ENCODE results near the gene HOXB9.
A peak's percentile ranks its signal among the peaks of the same experiment; 100 is the strongest.

Gene HOXB9

DNA sequence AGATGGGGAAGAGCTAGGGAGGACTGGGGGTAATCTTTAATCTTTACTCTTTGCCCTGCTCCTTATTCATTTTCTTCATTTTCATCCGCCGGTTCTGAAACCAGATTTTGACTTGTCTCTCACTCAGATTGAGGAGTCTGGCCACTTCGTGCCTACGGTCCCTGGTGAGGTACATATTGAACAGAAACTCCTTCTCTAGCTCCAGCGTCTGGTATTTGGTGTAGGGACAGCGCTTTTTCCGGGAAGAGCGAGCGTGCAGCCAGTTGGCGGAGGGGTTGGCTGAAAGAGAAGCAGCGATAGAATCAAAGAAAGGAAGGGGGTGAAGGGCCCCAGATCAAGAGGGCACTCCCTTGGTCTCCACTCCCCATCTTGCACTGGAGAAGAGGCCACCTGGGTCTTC is 3.3 kb downstream of the HOXB9 start:
- DNase-seq: no peak

DNA sequence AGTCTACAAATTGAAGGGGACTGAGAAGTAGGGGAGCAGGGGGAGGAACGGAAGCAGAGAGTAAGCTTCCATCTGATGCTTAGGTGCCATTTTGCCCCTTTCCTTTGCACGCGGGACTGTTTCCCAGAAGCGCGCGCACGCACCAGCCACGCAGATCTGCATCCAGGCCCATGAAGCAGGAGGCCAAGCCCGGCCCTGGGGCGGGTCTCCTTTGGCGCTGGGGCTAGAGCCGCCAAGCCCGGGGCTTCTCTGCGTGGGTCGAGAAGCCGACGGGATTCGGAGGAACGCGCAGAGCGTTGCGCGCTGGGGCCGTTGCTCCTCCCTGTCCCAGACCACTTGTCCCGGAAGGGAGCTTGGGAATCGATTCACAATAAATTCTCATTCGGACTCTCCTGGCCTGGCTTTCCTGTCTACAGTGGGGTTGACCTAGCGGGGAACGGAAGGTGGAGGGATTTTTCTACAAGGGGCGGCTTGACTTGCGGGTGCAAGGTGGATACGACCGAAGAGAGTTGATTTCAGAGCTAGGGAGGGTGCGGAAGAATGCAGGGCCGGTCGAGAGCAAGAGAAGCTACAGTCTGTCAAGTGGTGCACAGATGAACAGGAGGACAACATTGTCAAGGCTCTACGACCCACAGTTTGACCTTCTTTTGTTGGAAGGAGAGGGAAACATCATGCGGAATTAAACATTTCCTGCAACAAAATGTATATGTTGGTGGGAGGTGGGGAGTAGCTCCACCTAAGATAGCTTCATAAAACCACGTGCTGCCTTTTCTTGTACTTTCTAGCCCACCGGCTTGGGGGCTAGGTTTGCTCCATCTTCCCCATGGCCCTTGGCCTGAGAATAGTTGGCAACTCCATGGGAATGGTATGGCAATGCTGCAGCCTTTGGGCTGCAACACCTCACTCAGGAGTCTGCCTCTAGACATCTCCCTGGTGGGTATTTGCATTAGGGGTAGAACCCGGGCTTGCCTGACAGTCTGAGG is 4.5 kb downstream of the HOXB9 start:
- DNase-seq: no peak

DNA sequence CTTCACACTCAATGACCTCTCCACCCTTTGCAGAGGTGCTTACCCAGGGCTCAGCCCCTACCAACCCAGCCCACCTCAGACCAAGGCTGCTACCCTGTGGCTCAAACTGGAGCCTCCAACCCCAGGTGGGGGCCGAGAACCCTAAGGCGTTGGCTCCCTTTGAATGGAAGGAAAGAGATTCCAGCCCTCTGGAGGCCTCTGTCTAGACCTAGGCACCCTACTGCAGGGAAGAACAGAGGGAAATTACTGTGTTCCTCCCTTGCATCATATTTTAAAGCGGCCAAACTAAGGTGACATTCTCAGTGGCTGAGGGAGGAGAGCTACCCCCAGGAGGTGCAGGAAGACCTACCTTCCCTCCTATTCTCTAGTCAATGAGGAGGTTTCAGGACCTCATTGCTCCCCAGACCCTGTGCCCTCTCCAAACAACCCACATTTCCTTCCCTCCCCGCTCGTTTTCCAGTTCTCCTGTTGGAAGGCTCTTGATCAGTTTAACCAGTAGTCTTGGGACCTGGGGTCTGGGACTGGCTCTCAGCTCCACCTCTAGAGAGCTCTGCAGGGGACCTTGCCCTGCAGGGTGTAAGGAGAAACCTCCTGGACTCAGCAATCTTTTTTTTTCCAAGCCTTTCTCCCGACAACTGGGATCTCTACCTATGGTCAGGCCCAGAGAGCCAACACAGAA is 5.6 kb downstream of the HOXB9 start:
- DNase-seq: no peak

DNA sequence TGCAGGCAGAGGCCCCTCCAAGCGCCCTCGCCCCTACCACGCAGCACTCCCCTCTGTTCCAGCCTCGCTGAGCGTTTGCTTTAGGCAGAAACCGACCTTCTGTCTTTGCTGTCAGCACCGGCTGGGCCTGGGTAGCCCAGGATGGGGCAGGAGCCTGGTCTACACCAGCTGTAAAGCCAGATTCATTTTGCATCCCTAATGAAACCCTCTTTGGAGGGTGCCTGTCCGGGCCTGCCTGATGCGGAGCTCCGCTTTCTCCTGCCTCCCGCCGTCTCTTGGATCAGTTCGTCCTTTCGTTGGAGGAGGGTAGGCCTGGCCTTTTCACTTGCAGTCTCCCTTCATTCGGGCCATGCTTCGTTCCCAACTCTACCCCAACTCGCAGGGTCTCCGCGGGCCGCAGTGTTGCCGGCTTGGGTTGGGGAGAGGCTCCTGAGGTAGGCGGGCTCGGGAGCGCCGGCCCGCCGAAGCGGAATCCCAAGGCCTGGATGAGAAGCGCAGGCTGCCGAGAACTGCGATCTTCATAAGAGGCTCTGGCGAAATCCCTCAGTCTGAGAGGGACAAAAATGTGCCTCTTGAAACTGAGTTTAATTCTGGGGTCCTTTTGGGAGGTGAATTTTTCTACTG is 6.2 kb downstream of the HOXB9 start:
- no peak for DNase-seq

DNA sequence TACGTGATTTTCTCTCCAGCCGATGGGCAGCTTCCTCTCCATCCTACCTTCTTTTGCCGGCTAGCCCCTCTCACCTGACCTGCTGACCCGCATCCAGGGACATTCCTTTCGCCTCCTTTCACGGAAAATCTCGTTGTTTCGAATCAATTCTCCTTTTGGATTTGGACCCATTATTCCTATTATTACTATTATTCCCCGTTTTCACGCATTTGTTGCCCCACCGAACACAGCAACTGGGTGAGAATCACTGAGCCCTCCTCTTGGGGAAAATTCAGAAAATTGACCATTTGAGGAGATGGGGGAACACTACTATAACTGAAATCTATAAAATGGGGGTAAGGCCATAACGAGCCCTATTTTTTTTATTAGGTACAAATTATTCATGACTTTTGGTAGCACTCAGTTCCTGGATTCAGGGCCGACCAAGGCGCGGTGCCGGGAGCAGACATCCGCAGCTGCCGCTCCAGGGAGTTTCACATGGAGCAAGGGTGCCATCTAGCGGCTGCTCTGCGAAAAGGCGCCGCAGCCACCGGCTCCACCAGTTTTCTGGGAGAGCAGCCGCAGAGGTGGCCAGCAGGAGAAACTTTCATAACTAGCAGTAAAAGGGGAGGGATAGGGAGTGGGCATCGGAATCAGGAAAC is 7.8 kb downstream of the HOXB9 start:
- DNase-seq: peak; percentile 50 to 86

DNA sequence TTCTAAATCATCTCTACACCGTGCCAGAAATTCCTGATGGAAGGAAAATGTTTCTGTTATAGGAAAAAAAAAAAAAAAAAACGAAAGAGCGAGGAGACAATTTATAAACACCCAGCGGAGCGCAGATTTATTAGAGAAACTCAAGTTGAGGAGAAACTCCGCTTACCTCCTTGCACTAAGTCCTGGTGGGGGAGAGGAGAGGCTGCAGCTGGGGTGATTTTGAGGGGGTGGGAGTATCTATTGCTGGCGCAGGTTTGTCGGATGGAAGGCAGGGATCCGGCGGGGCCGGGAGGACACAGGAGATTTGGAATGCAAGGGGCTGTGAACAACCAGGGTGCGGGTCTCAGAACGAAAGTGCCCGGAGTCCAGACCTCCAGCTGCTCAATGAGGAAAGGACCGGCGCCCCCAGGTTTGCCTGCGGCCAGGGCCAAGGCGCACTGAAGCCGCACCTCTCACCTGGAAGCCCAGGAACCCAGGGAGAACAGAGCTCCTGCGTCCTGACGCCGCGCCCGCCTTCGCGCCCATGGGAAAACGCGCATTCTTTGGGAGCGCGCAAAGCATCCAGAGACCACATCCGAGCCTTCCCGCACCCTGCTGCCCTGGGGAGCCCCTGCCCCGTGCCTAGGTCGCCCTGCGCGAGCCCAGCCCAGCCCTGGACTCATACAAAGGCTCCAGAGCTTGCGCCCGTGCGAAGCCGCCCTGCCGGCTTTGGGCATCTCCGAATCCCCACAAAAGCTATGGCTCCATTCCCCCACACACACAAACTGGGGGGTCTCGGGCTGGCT is 8.5 kb downstream of the HOXB9 start:
- no peak for DNase-seq

DNA sequence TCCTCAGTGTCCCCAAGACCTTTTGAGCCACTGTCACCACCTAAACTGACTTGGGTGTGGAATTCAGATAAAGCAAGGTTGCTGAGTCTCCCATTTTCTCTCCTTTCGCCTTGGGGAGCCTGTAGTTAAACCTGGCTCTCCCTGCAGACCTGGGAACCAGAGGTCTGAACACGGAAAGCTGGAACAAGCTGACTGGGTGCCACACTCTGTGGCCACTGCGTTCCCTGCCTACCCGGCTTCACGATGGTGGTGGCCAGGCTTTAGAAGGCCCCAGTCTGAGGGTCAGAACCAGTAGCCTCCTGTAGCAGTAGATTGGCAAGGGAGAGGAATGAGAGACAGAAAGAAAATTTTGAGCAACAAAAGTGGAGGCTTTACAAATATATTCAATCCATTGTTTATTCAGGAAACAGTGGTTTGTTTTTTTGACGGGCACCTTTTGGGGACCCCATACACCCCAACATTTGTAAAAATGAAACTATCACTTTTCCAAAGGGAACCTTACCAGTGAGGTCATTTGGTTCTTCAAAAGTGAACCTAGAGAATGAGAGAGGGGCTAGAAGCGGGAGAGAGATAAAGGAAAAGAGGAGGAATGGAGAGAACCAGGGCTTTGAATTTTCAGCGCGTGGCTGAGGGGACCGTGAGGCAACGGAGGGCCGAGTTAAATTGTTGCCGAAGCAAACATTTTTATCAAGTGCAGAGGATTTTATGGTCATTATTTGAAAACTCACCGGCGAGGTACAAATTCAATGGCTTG is 9.3 kb downstream of the HOXB9 start:
- no peak for DNase-seq

DNA sequence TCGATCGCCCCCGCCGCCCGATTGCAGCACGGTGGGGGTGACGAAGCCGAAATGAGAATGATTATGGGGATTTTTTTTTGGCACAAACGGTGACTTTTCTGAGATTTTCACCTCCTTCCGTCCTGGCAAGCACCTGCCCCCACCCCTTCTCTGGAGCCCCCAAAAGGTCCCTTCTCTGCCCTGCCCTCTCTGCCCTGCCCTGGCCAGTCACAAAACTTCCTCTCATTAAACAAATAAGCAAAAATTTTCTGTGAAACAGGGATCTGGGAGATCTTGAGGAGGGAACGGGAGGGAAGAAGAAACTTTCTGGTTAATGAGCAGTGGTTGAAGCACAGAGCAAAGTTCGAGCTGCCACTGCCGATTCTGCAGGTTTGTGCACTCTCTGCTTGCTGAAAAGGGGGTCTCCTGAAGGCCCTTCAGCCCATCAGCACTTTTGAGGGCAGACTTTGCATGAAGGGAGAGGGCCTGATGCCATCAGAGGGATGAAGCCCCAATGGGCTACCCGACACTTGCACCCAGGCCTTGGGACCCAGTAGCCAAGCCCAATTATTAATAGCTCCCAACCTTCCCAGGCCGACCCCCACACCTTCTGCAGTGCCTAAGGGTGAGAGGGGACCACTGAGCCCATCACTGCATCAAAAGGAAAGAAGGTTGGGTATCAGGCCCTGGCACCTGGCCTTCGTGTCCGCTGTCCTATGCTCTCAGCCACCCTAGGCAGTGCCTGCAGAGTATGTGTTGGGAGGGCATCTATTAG is 10.0 kb downstream of the HOXB9 start:
- DNase-seq: no peak

DNA sequence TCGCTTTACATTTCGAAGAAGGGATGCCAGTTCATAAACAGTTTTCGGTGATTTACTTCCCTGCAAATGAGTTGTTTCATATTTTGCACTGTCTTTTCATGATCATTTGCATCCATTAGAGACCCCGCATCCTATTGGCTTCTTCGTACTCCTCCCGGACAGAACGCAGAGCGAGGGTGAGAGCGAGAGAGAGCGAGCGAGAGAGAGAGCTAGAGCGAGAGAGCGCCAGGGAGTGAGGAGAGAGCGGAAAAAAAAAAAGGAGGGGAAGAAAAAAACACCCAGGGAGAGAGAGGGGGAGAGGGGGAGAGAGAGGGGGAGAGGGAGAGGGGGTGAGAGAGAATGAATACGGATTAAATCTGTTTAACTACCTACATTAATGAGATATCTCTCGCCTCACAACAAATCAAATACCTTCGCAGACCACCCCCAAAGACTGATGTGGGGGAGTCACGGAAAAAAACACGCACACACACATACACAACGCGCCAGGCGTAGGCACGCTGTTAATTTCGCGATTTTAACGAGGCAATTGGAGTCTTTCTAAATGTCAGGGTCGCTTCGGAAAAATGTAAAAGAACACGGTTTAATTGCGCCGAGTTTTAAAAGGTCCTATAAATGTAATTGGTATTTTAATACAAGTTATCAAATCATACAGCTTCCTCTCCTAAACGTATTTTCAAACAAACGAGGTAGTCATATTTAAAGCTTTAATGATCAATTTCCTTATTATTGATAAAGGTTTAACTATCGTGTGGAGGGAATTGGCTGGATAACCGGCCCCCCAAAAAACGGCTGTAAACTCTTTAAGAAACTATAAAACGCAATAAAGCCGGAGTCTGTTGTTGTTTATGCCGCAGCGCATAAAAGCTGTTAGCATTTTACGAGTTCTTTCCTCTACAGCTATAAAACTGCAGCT is 10.9 kb downstream of the HOXB9 start, which contains the start of gene HOXB8:
HOXB8 (minus strand) TSS at position 246 of the 916 bp plus-strand sequence. CDS start 588 bp downstream, outside the sequence.
- DNase-seq: no peak

DNA sequence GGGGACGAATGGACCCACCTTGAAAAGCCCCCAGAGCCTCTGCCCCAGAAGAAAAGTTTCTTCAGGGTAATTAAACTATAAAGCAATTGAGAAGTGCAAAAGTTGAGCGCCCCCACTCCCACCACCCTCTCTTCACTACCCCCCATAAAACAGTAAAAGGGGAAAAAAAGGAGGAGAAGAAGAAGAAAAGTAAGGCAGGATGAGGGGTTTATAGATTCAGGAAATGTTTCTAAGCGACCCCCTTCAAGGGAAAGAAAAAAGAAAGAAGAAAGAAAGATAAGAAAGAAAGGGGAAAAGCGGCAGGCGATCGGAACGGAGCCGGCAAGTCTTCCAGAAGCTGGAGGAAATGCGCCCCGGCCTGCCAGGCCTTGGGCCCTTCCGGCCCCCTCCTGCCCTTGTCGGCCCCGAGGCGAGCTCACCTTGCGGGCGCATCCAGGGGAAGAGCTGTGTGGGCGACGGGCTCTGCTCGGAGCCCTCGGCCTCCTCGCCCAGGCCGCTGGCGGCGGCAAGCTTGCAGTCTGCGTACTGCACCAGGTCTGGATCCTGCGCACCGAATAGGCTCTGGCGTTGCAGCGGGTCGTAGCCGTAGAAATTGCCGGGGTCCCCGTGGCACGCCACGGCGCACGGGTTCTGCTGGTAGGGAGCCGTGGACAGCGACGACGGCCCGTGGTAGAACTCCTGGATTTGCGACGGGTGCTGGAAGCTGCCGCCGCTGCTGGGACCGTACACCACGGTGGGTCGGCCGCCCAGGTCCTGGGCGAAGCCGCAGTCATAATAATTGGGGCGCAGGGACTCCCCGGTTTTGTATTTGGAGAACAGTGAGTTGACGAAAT is 12.1 kb downstream of the HOXB9 start:
- peak in 1 of 2 experiments; percentile 46 for DNase-seq

DNA sequence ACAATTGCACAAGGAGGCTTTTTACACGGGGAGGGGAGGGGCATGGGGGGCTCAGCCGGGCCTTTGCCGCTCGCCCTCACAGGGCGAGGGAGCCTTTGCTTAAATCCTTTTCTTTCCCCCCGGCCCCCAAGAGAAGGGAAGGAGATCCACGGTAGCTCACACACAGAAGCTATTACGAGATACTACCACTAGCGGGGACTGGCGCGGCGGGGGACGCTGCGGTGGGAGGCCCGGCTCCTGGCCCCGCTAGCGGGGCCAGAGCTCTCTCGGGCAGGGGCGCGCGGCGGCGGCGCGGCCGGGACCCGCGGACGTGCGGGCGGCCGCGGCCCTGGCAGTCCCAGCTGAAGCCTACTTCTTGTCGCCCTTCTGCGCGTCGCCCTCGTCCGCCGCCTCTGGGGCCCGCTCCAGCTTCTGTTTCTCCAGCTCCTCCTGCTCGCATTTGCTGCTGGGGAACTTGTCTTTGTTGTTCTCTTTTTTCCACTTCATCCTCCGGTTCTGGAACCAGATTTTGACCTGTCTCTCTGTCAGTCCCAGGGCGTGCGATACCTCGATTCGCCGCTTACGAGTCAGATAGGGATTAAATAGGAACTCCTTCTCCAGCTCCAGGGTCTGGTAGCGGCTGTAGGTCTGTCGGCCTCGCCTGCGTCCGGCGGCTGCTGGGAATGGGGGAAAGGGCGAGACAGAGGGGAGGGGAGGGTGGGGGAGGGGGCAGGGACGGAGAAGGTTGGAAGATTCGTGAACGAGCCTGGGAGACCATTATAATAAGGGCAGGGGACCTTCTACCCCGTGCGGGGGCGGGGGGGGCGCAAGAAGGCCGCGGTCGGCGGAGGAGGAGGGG is 13.1 kb downstream of the HOXB9 start:
- peak in 1 of 2 experiments; percentile 56 for DNase-seq

DNA sequence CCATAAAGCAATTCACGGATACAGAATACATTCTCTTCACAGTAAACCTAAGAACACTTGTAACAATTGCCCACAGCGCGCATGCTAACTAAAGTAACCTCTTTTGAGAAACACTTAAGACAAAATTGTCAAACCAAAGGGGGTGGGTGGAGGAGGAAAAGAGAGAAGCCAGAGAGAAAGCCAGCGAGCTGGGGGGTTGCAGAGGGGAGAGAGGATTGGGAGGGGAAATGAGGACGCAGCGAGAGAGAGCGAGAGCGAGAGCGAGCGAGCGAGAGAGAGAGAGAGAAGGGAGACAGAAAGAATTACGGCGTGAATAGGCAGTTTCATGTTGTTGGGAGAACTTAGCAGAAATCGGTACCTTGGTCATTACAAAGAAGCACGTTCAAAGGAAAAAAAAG is 13.7 kb downstream of the HOXB9 start:
- no peak for DNase-seq

DNA sequence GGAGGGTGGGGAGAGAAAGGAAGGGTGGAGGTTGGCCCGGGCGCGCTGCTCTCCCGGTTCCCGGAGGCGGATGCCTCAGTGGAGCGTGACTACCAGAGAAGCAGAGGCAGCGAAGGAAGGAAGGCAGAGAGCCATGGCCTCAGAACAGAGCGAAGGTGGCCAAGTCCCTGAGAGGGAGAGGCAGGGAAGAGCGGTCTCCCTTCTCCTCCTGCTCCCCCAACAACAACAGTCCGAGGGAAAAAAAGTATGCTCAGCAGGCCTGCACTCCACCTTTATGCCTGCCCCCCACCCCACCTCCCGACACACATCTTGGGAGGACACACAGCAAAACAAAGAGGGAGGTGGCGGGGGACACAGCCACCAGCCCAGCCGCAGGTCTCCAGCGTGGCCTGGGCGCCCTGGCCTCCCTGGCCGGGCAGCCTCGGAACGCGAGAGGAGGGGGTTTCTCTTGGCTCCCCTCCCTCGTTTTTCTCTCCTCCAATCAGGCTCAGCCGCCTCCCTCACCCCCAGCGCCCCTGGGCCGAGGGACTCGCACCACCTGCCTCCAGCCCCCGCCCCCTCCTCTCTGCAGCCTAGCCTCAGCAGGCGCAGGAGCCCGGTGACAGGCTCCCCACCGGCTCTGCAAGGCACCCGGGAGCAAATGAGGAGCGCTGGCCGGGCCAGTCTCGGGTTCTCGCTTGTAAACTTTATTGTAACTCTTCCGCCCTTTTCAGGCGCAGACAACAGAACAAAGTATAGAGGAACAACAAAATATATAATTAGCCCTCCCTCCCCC is 14.3 kb downstream of the HOXB9 start:
- no peak for DNase-seq

DNA sequence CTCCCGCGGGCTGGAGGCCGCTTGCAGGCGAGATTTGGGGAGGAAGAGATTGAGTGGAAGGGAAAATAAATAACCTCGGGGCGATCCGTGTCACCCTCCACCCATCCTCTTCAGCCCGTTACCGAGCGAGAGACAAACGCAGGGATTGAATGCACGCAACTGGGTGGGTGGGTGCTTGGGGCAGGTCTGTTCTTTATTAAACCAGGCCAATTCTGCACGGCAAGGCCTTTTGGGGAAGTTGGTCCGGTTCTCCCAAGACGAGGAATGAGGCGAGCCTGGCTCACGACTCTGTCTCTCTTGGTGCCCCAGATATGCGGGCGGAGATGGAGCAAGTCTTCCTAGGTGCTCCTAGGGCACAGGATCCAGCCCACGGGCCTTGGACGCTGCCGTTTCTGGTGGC is 14.9 kb downstream of the HOXB9 start:
- DNase-seq: peak in 1 of 2 experiments; percentile 48

DNA sequence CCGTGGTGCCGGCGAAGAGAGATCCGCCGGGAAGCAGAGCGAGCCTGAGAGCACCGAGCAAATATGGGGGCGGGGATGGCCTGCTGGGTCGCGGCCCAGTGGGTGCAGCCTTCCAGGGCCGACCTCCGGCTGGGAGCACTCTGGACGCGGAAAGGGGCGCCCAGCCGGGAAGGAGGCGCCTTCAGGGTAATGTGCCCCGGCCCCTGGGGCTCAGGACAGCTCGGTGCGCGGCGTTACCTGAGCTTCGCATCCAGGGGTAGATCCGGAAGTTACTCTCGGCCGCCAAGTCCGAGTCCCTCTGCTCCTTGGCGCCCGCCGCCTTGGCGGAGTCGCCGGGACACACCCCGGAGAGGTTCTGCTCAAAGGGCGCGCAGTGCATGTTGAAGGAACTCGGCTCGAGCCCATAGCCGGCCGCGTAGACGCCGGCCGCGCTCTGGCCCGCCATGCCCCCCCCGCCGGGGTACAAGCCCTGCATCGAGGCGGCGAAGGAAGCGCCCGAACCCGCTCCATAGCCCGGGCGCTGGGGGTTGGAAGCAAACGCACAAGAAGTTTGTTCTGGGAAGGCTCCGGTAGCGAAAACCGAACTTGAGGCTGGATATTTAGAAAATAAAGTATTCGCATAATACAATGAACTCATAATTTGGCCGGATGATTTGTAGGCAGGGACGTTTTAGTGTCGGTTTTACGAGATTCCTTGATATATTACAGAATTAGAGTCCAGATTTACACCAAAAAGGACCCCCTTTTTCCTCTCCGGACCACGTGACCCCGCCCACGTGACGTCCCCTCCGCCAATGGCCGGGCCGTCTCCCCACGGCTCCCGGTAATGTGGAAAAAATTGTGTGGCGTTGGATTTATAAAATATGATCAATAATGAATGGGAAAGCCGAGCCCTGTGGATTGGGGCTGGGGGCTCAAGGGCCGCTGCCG is 15.6 kb downstream of the HOXB9 start, which contains the start of gene HOXB7:
HOXB7 (minus strand) TSS at position 736 of the 930 bp plus-strand sequence; CDS start at position 637, 99 bp downstream.
- peak; percentile 56 to 67 for DNase-seq

Measured in NCI-H524 (cell line).